ENCODE measurements around the gene PCBP3.

- TF ChIP-seq RFX5 (IDR thresholded peaks at IDR 0.05; ENCODE audit: borderline replicate concordance, low read depth, low read length), result no peak
- no peak for TF ChIP-seq MAX (IDR thresholded peaks at IDR 0.05)
- no peak for TF ChIP-seq POLR2AphosphoS5 (IDR thresholded peaks at IDR 0.05; ENCODE audit: low read depth, low read length)
- no peak for TF ChIP-seq SUZ12 (IDR thresholded peaks at IDR 0.05; ENCODE audit: low read length)
Measured at GRCh38 chr21:45615145-45615711, 28.3 kb upstream of the PCBP3 start.
